HG03175 (cell line): Measurements from ENCODE around the gene MALL.
"Not testable (repeated sequence)": the region's sequence is repeated elsewhere in the genome, so short reads cannot be mapped to it uniquely, and the experiment has no call there.

Experiments
- ATAC-seq: cut with Tn5 transposase; IDR thresholded peaks from one replicate; pipeline ENCODE4 v1.9.1; 2021; ENCODE audit warnings: mild to moderate bottlenecking, moderate library complexity; ENCODE audit not compliant: unreplicated experiment

Gene MALL

DNA sequence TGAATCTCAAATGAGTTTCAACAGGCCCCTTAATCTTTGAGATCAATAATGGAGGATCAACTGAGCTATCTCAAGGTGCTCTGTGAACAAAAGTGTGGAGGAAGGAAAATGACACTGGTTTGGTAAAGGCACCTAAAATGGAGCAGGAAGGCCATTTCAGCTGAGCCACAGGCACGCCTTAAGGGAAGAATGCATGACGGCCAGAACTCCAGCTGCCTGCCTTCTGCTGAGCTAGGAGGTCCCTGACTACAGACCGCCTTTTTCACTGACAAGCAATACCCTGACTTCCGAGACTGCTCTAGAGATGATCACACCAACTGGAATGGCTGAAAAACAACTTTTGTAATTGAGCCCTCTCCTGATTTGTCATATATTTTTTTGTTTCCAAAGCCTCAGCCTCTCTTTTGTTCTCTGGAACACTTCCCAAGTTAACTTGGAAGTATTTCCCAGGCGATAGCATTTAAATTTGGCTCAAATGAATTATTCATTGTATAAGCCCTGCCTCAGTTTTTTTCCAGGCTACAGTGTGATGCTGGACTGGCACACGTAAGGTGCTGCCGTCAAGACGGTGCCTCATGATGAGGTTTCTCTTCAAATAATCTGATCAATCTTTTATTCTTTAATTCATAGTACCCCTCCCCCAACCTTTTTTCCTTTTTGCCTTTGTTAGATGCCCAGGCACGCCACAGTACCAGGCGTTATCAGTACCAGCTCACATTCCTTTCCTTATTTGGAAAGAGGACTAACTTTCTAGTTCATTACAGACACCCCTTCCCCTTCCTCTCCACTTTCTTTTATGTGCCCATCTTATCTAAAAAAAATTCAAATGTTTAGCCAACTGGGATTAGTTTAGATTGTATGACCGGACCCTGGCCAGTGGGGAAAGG is 60.9 kb downstream of the MALL start:
- not testable (repeated sequence) for ATAC-seq

GRCh38 chr2:110053688-110054087 is 61.9 kb downstream of the MALL start:
- not testable (repeated sequence) for ATAC-seq

DNA sequence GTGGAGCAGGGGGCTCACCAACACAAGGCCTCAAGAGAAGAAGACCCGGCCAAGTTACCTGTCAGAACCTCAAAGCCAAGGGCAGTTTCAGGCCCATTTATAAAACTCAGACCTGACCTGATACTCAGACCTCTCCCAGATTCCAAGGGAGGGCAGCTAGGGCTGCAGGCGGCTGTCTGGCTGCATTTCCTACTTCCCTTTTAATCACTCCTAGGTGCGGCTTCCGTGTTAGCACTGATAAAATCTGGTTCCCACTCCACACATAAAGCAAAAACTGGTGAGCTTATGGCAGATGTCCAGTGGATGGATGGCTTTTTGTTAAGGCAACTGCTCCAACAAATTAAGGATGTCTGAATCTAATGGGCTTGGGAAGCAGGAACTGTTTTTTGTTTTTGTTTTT is 63.5 kb downstream of the MALL start:
- not testable (repeated sequence) for ATAC-seq

GRCh38 chr2:110050222-110050621 is 65.4 kb downstream of the MALL start:
- not testable (repeated sequence) for ATAC-seq

DNA sequence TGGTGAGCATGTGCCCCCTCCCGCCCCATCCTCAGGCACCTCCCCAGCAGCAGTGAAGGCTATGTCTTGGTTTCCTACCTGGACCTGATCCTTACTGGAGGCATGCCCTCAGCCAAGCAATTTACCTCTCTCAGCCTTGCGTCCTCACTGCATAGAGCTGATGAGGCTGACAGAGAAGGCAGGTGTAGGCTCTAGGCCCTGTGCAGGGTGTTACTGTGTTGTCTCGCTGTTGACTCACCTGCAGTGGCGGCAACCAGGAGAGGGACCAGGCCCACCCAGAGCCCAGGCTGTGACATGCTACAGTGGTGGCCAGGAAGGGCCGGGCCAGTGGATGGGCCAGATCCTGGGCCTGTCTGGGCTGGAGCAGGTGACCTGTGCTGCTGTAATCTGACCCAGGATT is 65.9 kb downstream of the MALL start:
- ATAC-seq = not testable (repeated sequence)

DNA sequence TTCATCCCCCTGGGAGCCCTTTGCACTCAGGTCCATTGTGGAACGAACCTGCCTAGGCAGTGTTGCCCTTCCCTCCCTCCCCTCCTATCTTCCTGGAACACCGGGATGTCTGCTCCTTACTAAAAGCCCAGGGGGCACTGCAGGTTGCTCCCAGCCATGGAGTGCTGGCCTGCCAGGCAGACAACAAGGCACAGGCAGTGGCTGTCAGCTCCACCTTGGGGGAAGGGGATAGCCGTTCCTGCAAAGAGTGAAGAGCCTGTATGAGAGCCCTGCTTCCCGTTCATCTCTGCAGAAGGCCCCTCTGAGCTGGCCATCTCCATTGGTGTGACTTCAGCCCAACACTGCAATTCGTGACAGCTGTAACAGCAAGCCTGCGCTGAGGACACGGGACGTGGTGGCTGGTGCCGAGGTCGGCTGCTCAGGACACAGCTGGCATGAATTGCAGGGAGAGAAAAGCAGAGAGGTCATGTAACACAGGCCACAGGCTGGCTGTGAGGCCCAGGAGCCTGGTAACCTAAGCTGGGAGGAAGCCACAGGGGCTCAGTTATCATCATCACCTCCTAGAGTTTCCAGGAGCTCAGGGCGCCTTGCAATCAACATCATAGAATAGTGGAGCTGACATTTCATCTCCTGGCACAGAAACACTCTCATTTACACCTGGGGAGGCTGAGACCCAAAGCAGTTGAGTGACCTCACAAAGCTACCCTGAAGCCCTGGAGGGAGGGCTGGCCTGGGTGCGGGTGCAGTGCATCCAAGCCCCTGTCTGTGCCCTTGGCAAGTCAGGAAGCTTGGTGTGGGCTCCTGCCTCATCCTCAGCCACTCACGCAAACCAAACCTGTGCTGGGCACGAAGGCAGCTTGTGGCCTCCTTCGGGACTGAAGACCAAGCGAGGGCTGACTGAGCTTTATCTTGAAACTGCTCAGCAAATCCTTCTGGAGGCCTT is 67.1 kb downstream of the MALL start:
- ATAC-seq = not testable (repeated sequence)

DNA sequence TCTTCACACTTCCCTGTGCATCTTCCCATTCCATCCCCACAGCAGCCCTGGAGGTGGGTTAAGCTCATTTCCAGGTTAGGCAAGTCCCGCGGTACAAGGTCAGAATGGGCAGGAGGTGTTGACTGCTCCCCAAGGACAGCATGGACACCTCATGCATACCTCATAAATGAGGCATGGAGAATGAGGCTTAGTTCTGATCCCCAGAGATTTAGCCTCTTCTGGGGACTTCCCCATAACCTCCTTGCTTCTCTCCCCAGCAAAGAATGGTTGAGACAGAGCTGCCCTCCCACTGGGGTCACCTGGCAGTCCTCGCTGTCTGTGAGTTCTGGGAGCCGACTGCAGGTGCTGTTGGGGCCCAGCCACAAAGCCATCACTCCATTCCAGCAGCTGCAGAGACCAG is 68.4 kb downstream of the MALL start:
- ATAC-seq = not testable (repeated sequence)

- not testable (repeated sequence) for ATAC-seq
These were observed 73.5 kb downstream of the MALL start for GRCh38 chr2:110041941-110042660.

GRCh38 chr2:110037336-110037735 is 78.3 kb downstream of the MALL start:
- ATAC-seq = not testable (repeated sequence)

GRCh38 chr2:110035384-110035783 is 80.2 kb downstream of the MALL start:
- not testable (repeated sequence) for ATAC-seq

DNA sequence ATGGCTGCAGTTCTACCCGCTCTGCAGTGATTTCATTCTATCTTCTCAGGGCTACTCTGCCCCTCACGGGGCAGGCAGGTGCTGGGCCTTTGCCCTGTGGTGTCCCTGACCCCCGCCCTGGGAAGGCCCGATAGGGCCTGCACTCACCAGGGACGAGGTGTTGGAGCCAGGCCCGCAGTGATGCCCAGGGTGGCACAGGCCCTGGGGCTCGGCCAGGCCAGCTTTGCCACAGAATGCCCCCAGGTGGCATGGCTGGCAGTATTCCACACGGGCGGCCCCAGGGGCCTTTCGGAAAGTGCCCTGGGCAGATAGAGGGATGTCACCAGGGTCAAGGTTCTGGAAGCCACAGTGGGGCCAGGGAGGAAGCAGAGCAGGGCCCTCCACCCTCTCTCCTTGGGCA is 80.7 kb downstream of the MALL start:
- not testable (repeated sequence) for ATAC-seq
